GM21526 (cell line): ENCODE results near the gene CLN6.
"Not testable (repeated sequence)": the region's sequence is repeated elsewhere in the genome, so short reads cannot be mapped to it uniquely, and the experiment has no call there.

Source experiments
- ATAC-seq: cut with Tn5 transposase; IDR thresholded peaks from one replicate; pipeline ENCODE4 v1.9.1; 2021; ENCODE audit warnings: moderate library complexity; ENCODE audit not compliant: unreplicated experiment, low FRiP score

Gene CLN6

DNA sequence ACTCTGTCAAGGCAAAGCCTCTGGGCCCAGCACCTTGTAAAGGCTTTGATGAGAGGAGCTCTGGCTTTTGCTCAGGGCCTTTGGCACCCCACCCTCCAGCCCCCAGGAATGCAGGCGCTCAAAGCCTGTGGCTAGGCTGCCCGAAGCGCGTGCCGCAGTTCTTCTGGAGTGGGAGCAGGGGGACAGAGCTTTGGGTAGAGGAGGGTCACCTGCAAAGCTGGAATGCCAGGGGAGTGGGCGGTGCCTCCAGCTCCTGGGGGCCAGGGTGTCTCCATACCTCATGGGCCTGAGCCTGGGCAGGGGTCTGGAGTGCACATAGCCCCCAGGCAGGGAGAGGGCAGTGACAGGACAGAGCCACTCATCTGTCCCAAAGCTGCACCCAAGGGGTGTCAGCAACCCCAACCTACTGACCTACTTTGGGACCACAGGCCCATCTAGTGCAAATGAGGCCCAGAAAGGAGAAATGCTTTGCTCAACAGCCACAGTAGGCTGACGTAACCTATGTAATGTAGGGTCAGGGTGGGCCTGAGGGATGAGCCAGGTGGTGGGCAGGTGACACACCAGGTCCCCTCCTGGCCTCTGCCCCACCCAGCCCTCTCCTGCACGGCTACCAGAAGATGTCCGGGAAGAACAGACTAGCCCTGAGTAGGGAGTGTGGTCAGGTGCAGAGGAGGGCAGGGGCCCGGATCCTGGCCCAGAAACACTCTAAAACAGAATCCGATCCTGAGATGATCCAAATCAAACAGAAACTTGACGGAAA is 22.2 kb downstream of the CLN6 start:
- ATAC-seq: no peak

GRCh38 chr15:68206711-68207151 is 22.8 kb downstream of the CLN6 start:
- ATAC-seq: no peak

GRCh38 chr15:68205954-68206539 is 23.5 kb downstream of the CLN6 start:
- ATAC-seq: no peak

- no peak for ATAC-seq
Observed at GRCh38 chr15:68205558-68205944, 24.0 kb downstream of the CLN6 start.

- ATAC-seq: no peak
Observed at GRCh38 chr15:68204776-68205557, 24.6 kb downstream of the CLN6 start, which contains the start of gene CALML4. TSS of gene CALML4 (minus strand) at chr15:68205332. CDS start at chr15:68205247, 85 bp downstream.

DNA sequence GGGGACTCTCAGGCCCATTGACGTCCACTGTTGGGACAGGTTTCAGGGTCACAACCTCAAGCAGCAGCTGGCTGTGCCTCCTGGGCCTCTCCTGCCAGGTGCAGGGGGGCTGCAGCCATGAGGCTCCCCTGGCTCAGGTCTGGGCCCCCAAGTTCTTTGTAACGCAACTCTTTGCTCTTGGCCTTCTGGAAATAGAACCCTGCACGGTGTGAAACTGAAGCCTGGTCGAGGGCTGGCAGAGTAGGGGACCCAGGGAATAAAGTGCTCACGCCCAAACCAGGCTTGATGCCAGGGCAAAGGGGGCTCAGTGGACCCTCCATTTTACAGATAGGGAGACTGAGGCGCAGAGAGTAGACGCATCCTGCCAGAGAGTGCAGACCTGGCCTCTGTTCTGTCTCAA is 25.2 kb downstream of the CLN6 start:
- ATAC-seq: no peak

DNA sequence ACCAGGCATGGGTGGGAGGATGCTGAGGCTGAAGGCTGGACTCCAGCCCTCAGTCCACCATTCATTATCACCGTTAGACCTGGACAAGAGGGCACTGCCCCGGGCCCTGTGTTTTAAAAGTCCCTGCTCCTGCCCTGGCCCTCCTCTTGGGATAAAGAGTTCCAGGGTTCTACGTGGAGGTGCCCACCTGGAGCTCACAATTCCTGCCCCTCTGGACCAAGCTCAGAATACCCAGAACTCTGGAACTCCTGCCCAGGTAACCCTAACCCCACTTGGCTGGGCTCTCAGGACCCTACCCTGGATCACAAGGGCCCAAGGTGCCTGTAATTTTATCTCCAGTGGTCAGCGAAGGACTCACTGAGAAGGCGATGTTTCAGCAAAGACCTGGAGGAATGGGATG is 25.6 kb downstream of the CLN6 start:
- no peak for ATAC-seq

DNA sequence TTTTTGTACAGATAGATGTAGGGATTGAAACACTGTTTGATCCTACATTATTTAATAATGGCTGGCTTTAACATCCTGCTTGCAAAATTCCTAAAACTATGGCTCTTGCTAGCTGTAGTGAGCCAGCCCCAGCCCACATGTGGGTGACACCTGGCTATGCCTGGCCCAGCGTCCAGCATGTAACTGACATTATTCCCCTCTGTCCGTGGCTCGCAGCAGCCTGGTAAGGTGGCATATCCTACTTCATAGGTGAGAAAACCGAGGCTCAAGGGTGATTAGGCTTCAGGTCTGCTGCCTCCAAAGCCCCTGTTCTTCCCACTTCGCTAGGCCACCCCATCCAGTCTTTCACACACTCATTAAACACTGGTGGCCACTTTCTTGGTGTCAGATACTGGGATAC is 26.0 kb downstream of the CLN6 start:
- no peak for ATAC-seq

- ATAC-seq: not testable (repeated sequence)
Observed at GRCh38 chr15:68202994-68203393, 26.5 kb downstream of the CLN6 start.

GRCh38 chr15:68201879-68202261 is 27.7 kb downstream of the CLN6 start:
- ATAC-seq: no peak

- ATAC-seq: no peak
Observed at GRCh38 chr15:68201153-68201878, 28.2 kb downstream of the CLN6 start.

DNA sequence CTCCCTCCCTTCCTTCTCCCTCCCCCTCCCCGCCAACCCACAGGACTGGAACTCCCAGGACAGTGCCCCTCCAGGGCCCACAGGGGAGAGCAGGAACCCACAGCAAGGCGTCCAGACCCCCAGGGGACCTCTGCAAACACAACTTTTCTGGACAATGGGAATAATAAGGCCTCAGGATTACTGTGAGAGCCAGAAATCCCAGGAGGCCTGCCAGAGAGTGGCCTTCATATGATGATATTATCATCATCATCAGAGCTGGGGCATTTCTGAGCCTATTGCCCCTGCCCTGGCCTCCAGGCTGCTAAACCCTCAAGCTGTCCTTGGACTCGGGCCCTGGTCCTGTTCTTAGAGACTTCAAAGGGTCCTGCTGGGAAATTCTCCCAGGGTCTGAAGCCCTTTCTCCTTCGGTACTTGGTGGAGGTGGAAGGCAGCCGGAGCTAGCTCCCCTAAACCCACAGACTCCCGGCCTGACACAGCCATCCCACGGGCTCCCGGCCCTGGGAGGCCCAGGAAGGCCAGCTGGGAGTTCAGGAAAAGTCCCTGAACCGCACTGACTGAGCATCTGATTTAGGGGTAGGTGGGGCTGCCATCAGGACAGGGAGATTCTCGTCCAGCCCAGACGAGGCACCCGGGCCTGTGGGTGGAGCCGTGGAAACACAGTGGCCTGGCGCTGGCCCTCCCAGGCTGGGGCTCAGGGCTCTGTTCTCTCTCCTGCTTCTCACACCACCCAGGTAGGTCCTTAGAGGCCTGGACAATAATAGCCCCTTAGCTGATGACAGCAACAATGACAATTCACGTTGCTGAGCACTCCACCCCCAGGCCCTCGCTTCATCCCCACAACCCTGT is 29.3 kb downstream of the CLN6 start:
- ATAC-seq: no peak

DNA sequence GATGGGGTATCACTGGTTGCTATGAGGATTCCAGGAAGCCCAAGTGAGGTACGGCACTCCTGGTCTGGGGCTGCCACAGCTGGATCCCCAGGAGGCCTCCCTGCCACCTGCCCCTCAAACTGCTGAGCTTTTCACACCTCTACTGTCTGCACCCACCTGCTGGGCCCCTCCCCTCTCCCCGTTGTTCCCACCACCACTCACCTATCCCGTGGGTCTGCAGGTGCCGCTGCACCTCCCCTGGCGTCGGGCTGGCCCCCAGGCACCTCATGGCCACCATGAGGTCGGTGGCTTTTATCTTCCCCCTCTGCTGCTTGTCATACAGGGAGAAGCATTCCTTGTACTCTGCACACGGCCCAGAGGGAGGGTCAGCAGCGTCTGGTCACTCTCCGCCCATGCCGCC is 30.2 kb downstream of the CLN6 start:
- ATAC-seq: no peak

GRCh38 chr15:68197661-68198437 is 31.7 kb downstream of the CLN6 start:
- no peak for ATAC-seq

DNA sequence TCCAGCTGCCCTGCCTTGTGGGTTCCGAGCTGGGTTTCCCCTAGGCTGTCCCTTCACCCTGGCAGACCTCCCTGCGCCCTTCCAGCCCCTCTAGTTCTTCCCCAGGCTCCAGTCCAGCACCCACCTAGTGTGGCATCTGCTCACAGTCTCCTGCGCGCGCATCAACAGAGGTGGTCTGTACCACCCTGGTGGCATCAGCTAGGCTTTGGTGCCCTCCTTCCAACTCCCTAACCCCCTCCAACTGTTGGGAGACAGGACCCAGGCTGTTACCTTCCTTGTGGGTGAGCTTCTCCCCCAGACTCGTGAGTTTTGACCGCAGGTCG is 32.4 kb downstream of the CLN6 start:
- no peak for ATAC-seq

GRCh38 chr15:68196445-68197169 is 32.9 kb downstream of the CLN6 start:
- no peak for ATAC-seq

DNA sequence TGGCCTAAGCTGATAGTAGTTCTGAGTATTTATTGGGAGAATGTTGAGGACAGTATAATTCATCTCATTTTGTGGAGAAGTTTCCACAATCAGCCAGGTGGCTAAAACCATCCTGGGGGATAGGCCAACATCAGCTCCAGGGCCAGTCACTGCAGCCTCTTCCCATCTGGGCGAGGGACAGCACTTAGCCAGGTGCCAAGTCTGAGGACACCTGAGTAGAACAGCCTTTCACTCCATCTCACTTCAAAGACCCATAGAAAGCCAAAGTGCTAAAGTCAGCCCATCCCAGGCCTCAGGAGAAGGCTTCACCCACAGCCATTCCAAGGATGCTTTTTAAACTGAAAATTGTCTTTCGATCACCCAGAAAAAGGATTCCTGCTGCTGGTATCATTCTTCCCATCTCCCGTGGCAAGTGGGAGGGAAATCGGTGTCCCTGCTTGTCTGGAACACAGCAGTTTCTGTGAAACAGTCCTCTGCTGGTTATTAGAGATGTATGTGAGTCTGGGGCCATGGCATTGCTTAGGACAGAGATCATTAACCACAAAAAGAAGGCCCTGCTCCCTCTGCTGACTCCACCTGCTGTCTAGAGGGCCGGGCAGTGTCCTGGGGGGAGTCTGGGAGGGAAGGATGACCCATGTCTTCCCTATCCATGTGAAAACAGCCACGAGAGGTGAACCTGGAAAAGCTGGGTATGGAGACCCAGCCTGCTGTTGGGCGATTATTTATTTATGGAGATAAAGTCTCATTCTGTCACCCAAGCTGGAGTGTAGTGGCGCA is 34.0 kb downstream of the CLN6 start:
- no peak for ATAC-seq
